ENCODE results near the gene ADCK2.
"Not testable (repeated sequence)": the region's sequence is repeated elsewhere in the genome, so short reads cannot be mapped to it uniquely, and the experiment has no call there.

The ADCK2 gene

DNA sequence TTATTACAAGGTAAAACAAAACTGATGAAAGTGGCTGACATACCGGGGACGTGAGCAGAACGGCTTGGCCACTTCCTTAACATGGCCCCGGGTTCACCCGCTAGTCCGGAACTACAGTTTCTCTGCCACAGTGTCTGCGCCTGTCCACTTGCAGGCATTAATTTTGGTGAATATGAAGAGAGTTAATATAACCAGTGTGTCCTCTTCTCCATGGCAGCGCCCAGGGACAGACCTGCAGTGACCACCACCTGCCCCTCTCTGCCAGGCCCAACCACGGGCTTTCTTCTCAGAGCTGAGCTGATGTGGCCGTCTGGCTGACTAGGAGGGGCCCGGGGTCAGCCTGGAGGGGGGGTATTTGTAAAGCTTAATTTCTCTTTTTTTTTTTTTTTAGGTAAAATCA is 22.6 kb downstream of the ADCK2 start:
- DNase-seq (ENCODE audit: low read depth), result no peak

DNA sequence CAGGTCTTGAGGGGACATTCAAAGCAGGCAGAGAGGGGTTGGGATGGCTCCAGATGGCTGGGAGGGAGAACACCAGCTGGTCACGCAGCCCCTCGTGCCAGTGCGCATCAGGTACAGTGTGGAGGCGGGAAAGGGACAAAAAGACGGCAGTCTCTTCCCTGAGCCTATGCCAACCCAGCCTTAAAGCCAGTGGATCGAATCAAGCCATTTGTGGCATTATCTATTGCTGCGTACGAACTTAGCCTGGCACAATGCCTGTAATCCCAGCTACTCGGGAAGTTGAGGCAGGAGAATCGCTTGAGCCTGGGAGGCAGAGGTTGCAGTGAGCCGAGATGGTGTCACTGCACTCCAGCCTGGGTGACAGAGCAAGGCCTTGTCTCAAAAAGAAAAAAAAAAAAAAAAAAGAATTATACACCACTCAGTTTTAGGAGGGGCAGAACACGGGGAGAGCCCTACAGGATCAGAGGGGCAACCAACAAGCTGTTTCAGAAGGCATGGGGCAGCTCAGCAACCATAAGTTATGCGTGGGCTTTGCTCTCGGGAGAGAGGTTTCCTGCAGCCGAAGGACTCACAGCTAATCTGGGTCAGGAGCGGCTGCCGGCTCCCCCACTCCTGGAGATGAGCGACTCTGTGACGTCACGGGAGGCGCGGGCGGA is 23.4 kb downstream of the ADCK2 start:
- DNase-seq (ENCODE audit: low read depth), result peak; percentile 86

DNA sequence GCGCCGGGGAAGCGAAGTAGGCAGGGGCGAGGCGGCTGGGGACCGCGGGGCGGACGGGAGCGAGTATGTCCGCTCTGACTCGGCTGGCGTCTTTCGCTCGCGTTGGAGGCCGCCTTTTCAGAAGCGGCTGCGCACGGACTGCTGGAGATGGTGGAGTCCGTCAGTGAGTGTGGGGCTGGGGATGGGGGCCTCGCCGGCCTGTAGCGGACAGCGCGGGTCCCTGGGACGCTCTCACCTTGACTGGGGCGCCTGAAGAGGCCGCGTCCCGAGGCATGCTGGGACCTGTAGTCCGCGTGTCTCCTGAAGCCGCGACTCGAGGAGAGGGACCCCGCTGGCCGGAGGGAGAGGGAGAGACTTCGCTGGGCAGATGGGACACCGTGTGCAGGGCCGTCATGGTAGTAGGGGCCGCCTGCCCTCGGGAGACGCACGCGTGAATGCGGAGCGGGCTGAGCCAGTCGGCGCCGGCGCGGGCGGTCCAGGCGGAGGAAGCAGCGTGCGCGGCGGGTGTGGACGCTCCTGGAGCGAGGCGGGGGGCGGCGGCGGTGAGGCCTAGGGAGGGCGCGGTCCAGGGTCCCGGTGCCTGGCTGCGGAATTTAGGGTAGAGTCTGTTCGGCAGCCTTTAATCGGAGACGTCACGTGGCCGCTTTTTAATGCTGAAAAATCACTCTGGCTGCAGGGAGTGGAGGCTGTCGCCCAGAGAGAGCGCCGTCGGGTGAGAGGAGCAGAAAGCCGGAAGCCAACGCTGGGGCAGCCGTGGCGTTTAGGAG is 24.1 kb downstream of the ADCK2 start, which contains the start of gene NDUFB2:
TSS of gene NDUFB2 (plus strand) at position 29 of the 767 bp plus-strand sequence. CDS start at position 66, 37 bp downstream.
- peak; percentile 53 for DNase-seq (ENCODE audit: low read depth)

GRCh38 chr7:140697447-140698143 is 24.9 kb downstream of the ADCK2 start:
- no peak for DNase-seq (ENCODE audit: low read depth)

GRCh38 chr7:140698477-140698876 is 25.7 kb downstream of the ADCK2 start:
- no peak for DNase-seq (ENCODE audit: low read depth)

DNA sequence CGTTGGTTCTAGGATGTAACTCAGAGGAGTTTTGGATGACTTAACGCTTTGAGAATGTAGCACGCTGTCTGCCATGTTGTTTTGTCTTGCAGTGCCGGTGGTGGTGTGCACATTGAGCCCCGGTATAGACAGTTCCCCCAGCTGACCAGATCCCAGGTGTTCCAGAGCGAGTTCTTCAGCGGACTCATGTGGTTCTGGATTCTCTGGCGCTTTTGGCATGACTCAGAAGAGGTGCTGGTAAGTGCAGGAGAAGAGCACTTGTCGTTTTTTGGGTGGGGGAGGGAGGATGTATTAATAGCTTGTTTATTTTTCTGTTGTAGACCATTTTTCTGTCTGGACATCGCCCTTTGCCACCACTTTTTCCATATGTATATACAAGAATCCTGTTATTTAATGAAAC is 30.0 kb downstream of the ADCK2 start:
- DNase-seq (ENCODE audit: low read depth), result no peak

DNA sequence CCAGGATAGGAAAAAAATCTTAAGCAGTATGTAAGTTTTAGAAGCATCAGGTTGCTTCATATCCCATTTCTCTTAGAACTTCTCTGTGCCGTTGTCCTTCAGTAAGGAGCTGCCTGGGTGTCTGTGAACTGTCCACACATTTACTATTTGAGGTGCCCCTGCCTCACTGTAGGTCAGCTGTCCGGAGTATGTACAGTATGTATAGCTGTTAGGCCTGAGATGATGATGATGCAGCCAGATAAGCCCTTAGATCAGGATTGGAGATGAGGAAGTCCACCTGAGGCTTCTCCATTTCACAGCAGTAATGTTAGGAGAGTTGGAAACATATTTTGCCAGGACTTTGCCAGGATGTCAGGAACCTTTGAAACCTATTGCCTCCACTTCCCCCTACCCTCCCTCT is 31.5 kb downstream of the ADCK2 start:
- no peak for DNase-seq (ENCODE audit: low read depth)

GRCh38 chr7:140707132-140707531 is 34.4 kb downstream of the ADCK2 start:
- no peak for DNase-seq (ENCODE audit: low read depth)

- not testable (repeated sequence) for DNase-seq (ENCODE audit: low read depth)
Observed at GRCh38 chr7:140708764-140709163, 36.0 kb downstream of the ADCK2 start.

DNA sequence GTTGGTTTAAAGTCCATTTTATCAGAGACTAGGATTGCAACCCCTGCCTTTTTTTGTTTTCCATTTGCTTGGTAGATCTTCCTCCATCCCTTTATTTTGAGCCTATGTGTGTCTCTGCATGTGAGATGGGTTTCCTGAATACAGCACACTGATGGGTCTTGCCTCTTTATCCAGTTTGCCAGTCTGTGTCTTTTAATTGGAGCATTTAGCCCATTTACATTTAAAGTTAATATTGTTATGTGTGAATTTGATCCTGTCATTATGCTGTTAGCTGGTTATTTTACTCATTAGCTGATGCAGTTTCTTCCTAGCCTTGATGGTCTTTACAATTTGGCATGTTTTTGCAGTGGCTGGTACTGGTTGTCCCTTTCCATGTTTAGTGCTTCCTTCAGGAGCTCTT is 39.6 kb downstream of the ADCK2 start:
- DNase-seq (ENCODE audit: low read depth), result not testable (repeated sequence)

DNA sequence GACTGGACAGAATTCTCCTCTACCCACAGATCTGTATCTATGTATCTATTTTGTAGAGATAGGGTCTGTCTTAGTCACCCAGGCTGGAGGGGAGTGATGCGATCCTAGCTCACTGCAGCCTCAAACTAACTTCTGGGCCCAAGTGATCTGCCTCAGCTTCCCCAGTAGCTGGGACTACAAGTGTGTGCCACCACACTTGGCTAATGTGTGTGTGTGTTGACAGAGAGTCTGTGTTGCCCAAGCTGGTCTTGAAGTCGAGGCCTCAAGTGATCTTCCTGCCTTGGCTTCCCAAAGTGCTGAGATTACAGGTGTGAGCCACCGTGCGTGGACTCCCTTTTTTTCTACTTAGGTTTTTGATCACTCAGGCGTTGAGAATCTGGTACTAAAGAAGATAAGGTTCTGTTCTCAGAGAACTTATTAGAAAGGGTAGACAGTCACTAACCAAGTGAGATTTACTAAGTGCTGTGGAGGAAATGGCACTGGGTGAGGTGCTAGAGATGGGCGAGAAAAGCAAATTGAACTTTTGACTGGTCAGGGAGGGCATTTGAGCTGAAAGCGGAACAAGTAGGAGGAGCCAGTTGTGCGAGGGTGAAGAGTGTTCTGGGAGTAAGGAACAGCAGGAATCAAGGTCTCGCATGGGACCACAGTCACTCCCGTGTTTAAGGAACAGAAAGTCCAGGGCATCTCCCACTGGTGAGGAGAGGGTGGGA is 41.7 kb downstream of the ADCK2 start:
- no peak for DNase-seq (ENCODE audit: low read depth)

DNA sequence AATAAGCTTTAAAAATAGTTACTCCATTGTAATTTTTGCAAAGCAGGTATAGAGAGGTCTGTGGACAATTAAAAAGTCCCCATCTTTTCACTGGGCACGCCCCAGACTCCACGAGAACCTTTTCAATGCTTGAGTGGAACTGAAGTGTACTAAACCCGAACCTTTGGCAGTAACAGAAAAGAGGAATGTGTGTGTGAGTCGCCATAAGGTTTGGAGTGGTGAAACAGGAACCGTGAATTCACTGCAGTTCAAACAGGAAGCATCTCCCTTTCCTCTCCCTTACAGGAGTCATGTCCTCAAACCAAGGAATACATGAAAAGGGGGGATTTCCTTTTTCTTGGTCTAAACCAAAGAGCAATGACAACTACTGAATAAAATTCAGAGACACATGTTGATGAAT is 47.0 kb downstream of the ADCK2 start:
- no peak for DNase-seq (ENCODE audit: low read depth)

DNA sequence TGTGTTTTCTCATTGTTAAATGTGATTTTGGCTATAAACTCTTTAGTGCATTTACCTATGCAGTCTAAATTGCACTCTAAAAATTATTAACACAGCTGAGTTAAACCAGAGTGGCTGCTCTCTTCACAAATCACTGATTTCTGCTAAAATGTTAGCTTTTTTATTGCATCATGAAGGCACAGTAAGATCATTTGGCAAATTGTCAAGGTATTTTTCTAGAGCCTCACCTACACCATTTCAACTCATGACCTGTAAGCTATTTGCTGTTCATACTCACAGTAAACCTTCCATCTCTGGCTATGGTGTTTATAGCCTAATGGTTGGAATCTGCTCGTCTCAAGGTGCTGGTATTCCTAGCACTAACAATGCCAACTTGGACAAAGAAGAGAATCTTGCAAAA is 49.5 kb downstream of the ADCK2 start:
- DNase-seq (ENCODE audit: low read depth), result no peak

- no peak for DNase-seq (ENCODE audit: low read depth)
Observed at GRCh38 chr7:140723006-140723405, 50.3 kb downstream of the ADCK2 start.

GRCh38 chr7:140723574-140723973 is 50.8 kb downstream of the ADCK2 start:
- DNase-seq (ENCODE audit: low read depth), result no peak

DNA sequence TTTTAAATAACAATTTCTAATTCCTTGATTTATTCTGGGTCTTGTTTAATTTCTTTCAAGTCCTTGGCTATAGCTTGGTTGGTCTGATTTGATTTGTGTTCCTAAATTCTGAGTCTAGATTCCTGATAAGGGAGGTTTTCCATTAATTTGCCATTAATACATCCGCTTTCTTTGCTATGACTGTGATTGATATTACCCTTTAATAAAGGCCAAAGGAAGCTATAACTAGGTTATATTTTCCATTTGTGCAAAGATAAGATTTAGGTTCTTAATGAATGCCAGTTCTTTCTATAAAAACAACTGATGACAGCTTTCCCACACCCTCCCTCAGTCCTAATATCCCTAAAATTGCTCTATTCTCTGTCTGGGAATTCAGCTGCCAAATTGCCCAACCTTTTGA is 52.0 kb downstream of the ADCK2 start:
- DNase-seq (ENCODE audit: low read depth), result no peak

DNA sequence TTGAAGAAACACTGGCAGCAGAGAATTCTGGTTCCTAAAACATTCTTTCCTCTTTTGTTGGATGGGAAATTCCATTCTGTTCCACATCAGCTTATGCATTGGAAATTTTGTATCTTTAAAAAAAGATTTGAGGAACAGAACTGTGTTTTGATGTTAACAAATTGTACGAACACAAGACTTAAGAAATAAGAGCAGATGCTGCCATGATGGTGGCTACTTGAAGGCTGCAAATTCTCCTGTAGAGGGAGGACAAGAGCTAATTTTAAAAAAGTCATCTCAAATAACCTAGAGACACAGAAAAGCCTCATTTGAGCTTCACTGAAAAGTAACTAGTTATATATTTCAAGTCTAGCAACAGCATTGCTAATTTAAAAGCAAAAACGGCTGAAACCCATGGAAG is 53.5 kb downstream of the ADCK2 start:
- no peak for DNase-seq (ENCODE audit: low read depth)

- no peak for DNase-seq (ENCODE audit: low read depth)
Observed at GRCh38 chr7:140732416-140732815, 59.7 kb downstream of the ADCK2 start.

DNA sequence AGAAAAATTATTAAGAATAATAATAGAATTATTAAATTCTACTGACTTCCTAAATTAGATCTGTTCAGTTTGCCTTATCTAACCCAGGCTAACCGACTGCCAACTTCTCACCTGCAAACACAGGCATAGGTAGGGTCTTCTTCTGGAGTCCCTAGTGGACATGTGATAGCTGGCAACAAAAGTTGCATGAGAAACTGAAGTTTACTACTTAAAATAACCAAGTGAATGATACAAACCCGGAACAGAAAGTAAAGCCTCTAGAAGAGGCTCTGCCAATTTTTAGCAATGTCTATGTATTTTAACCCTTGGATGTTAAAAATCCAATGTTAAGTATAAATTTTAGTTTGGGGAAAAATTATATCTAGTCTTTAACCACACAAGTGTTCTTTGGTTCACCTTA is 61.4 kb downstream of the ADCK2 start:
- DNase-seq (ENCODE audit: low read depth), result no peak

GRCh38 chr7:140734729-140735128 is 62.0 kb downstream of the ADCK2 start:
- DNase-seq (ENCODE audit: low read depth), result no peak

GRCh38 chr7:140738280-140738679 is 65.5 kb downstream of the ADCK2 start:
- no peak for DNase-seq (ENCODE audit: low read depth)

DNA sequence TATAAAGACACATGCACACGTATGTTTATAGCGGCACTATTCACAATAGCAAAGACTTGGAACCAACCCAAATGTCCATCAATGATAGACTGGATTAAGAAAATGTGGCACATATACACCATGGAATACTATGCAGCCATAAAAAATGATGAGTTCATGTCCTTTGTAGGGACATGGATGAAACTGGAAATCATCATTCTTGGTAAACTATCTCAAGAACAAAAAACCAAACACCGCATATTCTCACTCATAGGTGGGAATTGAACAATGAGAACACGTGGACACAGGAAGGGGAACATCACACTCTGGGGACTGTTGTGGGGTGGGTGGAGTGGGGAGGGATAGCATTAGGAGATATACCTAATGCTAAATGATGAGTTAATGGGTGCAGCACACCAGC is 70.5 kb downstream of the ADCK2 start:
- not testable (repeated sequence) for DNase-seq (ENCODE audit: low read depth)

Measured in stromal cell of bone marrow (primary cell).